Aorta (tissue), 5 donors: ENCODE results near the gene STRN. TPM values are rescaled to one million over a fixed set of nuclear protein-coding genes. Genes with fewer than 3 reads are reported as not detected.
"Not testable (repeated sequence)": the region's sequence is repeated elsewhere in the genome, so short reads cannot be mapped to it uniquely, and the experiment has no call there.

Experiments
- ATAC-seq: fragments of 200-7000 bp; cut with Tn5 transposase; one replicate; pipeline ENCODE4 v1.9.1; 2022; ENCODE audit warnings: moderate library complexity; ENCODE audit not compliant: low FRiP score
- DNase-seq, 2 donors: peaks; one replicate each; pipeline ENCODE4 v3.0.0-alpha.2; 2020
- H3K27ac ChIP-seq, 2 donors: one replicate each; pipeline ENCODE4 v1.5.1; 2013; ENCODE audit warnings: low read length in 2 of 2, mild to moderate bottlenecking in 2 of 2, moderate library complexity in 2 of 2, control low read depth in 1 of 2, inconsistent platforms in 1 of 2, low read depth in 1 of 2
- H3K27me3 ChIP-seq, 2 donors: one replicate each; pipeline ENCODE4 v1.6.1; 2013; ENCODE audit warnings: control low read depth in 1 of 2, low read length in 1 of 2, mild to moderate bottlenecking in 1 of 2, moderate library complexity in 1 of 2; ENCODE audit not compliant: insufficient read depth in 2 of 2, control insufficient read depth in 1 of 2
- H3K36me3 ChIP-seq, 2 donors: one replicate each; pipeline ENCODE4 v1.6.1; 2013; ENCODE audit warnings: control low read depth in 1 of 2, low read length in 1 of 2, mild to moderate bottlenecking in 1 of 2; ENCODE audit not compliant: insufficient read depth in 2 of 2, control insufficient read depth in 1 of 2
- H3K4me1 ChIP-seq, 2 donors: one replicate each; pipeline ENCODE4 v1.6.1; 2013; ENCODE audit warnings: low read length in 2 of 2, control low read depth in 1 of 2, mild to moderate bottlenecking in 1 of 2, moderate library complexity in 1 of 2; ENCODE audit not compliant: insufficient read depth in 2 of 2, control insufficient read depth in 1 of 2
- H3K4me3 ChIP-seq, 2 donors: one replicate each; pipeline ENCODE4 v1.5.1; 2013; ENCODE audit warnings: low read length in 2 of 2, control low read depth in 1 of 2, mild to moderate bottlenecking in 1 of 2
- H3K9me3 ChIP-seq: one replicate; pipeline ENCODE4 v1.6.1; 2013; ENCODE audit warnings: mild to moderate bottlenecking, low read length; ENCODE audit not compliant: control insufficient read depth
- WGBS, 2 donors: extraction: QIAGEN DNeasy Blood & Tissue Kit; methylation state at CpG; one replicate each; pipeline ENCODE4 v1.1.7; 2013; 5-methylcytosine and 5-hydroxymethylcytosine counted together
- intact Hi-C, 2 donors: fragments of 100-400 bp; cut with DNase I; formaldehyde crosslinking; loops; one replicate each; pipeline versions ENCODE4 v1.14.2 to v1.15.0; 2022
- polyA plus RNA-seq, 2 donors: library from polyadenylated mRNA; stranded (reverse); fragments of 200-250 nt; gene quantifications; one replicate each; pipeline ENCODE4 v1.2.3, GENCODE V29; 2013
- total RNA-seq, 2 donors: library from RNA; stranded (reverse); fragmentation: NEBNext Ultra II Directional; extraction: Animal tissue kit (Norgen Biotek cat#: 25700); gene quantifications; one replicate each; pipeline ENCODE4 v1.2.1, GENCODE V29; 2021
- donor health status: healthy with polysubstance abuse.
- donor health status: Bipolar disorder and iron deficiency.
- donor health status: DM: no; HTN: no; CAD: no.
- donor health status: DM: no; HTN: no; CAD: no.
- donor health status: DM: yes; HTN: yes; CAD: no.

STRN gene
- total and polyA plus RNA-seq, 4 donors: 5.1 to 33.8 (median 18.9) TPM

GRCh38 chr2:36988008-36988407 lies 21.7 kb upstream of the STRN start:
- intact Hi-C loops: no loop called here
- Histone ChIP-seq H3K4me1 (no peaks in the 10 kb centered on the region), H3K4me3 (no peak overlapping the region), H3K9me3 (no peaks in the 10 kb centered on the region), H3K27me3 (no peaks in the 10 kb centered on the region), H3K36me3 (peaks cover 4 to 6% of the 10 kb centered on the region in 2 donors), H3K27ac (no peak overlapping the region)
- DNase-seq: no peak
- no peak for ATAC-seq
- whole genome bisulfite sequencing, 2 donors: 86 to 87% methylated on average over 6 of the region's 6 CpGs

- no peak overlapping the region for H3K27ac ChIP-seq
Observed at GRCh38 chr2:36982467-36982866, 16.1 kb upstream of the STRN start.

DNA sequence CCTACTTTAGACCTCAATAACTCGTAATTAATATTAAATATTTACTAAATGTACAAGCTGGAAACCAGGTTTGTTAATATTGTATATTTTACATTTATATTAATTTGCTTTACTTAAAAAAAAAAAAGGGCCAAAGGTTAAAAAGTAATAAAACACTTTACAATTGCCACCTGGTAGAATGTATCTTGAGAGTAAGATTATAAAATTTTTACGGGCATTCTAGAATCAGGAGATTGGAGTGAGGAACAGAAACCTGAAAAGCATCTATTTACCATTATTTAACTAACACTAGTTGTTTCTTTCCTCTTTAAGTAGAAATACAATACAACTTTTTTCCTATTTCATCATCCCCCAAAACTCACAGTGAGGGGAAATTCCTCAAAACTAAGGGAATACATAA lies 15.6 kb upstream of the STRN start:
- H3K27me3 ChIP-seq: no peaks in the 10 kb centered on the region
- ATAC-seq (no peak), DNase-seq (no peak)
- H3K9me3 ChIP-seq: no peaks in the 10 kb centered on the region
- no peak overlapping the region for H3K4me3 ChIP-seq
- peaks cover 2 to 4% of the 10 kb centered on the region in 2 donors for H3K36me3 ChIP-seq
- no peak overlapping the region for H3K27ac ChIP-seq
- no peaks in the 10 kb centered on the region for H3K4me1 ChIP-seq
- intact Hi-C loops: no loop called here
- 92 to 95% methylated on average over 2 of the region's 2 CpGs for WGBS, 2 donors

More at GRCh38 chr2:36982467-36982866, 16.1 kb upstream of the STRN start:
- intact Hi-C loops: no loop called here
- ATAC-seq: no peak
- Histone ChIP-seq H3K36me3 (peaks cover 2 to 4% of the 10 kb centered on the region in 2 donors), H3K9me3 (no peaks in the 10 kb centered on the region), H3K27me3 (no peaks in the 10 kb centered on the region), H3K4me3 (no peak overlapping the region), H3K4me1 (no peaks in the 10 kb centered on the region)
- no peak for DNase-seq
- WGBS, 2 donors: 86 to 98% methylated on average over 3 of the region's 3 CpGs

DNA sequence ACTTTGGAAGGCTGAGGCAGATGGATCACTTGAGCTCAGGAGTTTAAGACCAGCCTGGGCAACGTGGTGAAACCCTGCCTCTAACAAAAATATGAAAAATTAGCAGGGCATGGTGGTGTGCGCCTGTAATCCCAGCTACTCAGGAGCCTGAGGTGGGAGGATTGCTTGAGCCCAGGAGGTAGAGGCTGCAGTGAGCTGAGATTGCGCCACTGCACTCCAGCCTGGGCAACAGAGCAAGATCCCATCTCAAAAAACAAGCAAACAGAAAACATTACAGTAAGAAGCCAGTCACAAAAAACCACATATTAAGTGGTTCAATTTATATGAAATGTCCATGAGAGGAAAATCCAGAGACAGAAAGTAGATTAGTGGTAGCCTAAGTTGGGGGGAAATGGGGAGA lies 12.7 kb upstream of the STRN start:
- H3K36me3 ChIP-seq, H3K4me1 ChIP-seq, DNase-seq, H3K4me3 ChIP-seq, ATAC-seq, intact Hi-C loops, H3K27ac ChIP-seq, H3K9me3 ChIP-seq, H3K27me3 ChIP-seq: not testable (repeated sequence)
- 94 to 95% methylated on average over 3 of the region's 3 CpGs for WGBS, 2 donors

DNA sequence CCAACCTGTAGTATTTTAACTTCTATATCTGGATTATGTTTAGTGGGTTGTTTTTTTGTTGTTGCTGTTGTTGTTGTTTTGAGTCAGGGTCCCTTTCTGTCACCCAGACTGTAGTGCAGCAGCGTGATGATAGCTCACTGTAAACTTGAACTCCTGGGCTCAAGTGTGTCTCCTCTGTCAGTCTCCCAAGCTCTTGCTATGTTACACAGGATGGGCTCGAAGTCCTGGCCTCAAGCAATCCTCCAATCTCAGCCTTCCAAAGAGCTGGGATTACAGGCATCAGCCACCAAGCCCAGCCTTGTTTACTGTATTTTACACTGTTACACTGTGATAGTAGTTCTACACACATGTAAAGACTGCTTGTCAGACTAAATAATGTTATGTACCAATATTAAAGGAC lies 9.7 kb upstream of the STRN start:
- H3K27me3 ChIP-seq: no peaks in the 10 kb centered on the region
- no peak for ATAC-seq
- DNase-seq: no peak
- H3K4me3 ChIP-seq: no peak overlapping the region
- H3K27ac ChIP-seq: no peak overlapping the region
- H3K36me3 ChIP-seq: peaks cover 0 to 1% of the 10 kb centered on the region in 2 donors
- H3K4me1 ChIP-seq: no peaks in the 10 kb centered on the region
- H3K9me3 ChIP-seq: no peaks in the 10 kb centered on the region
- 75 to 88% methylated on average over 2 of the region's 2 CpGs for whole genome bisulfite sequencing, 2 donors
- intact Hi-C loops: no loop called here

GRCh38 chr2:36975306-36975705 lies 9.0 kb upstream of the STRN start:
- no peaks in the 10 kb centered on the region for H3K4me1 ChIP-seq
- 87 to 89% methylated on average over 8 of the region's 8 CpGs for WGBS, 2 donors
- H3K36me3 ChIP-seq: peaks cover 0 to 1% of the 10 kb centered on the region in 2 donors
- no peak overlapping the region for H3K4me3 ChIP-seq
- H3K27ac ChIP-seq: no peak overlapping the region
- H3K27me3 ChIP-seq: no peaks in the 10 kb centered on the region
- H3K9me3 ChIP-seq: no peaks in the 10 kb centered on the region
- ATAC-seq (no peak), DNase-seq (no peak)
- intact Hi-C loops: no loop called here

GRCh38 chr2:36973320-36973719 lies 7.0 kb upstream of the STRN start:
- 73 to 78% methylated on average over 2 of the region's 2 CpGs for WGBS, 2 donors
- ATAC-seq (no peak), DNase-seq (no peak)
- Histone ChIP-seq H3K27ac (no peak overlapping the region), H3K27me3 (no peaks in the 10 kb centered on the region), H3K4me1 (no peaks in the 10 kb centered on the region), H3K4me3 (no peak overlapping the region), H3K9me3 (no peaks in the 10 kb centered on the region), H3K36me3 (no peaks in the 10 kb centered on the region)
- intact Hi-C loops: no loop called here

DNA sequence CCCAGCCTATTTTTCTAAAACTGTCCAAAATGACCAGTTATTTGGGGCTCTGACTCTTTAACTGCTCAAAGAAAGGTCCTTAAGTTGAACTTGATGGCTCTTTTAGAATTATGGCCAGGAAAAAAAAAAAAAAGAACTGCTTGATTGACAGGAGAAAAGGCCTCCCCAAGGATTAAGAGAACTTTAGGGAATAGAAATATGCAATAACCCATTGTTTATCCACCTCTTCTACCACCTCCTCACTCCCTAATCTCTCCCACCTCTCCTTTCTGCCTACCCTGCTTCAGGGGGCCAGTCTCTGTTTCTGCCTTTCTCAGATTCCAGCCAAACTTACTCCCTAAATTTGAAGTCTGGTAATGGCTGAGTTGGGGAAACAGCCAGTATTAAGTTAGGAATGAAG lies 5.7 kb upstream of the STRN start:
- Histone ChIP-seq H3K4me3 (no peak overlapping the region), H3K27me3 (no peaks in the 10 kb centered on the region), H3K27ac (no peak overlapping the region), H3K4me1 (no peaks in the 10 kb centered on the region), H3K9me3 (no peaks in the 10 kb centered on the region), H3K36me3 (no peaks in the 10 kb centered on the region)
- no peak for DNase-seq
- no peak for ATAC-seq
- intact Hi-C loops: no loop called here

DNA sequence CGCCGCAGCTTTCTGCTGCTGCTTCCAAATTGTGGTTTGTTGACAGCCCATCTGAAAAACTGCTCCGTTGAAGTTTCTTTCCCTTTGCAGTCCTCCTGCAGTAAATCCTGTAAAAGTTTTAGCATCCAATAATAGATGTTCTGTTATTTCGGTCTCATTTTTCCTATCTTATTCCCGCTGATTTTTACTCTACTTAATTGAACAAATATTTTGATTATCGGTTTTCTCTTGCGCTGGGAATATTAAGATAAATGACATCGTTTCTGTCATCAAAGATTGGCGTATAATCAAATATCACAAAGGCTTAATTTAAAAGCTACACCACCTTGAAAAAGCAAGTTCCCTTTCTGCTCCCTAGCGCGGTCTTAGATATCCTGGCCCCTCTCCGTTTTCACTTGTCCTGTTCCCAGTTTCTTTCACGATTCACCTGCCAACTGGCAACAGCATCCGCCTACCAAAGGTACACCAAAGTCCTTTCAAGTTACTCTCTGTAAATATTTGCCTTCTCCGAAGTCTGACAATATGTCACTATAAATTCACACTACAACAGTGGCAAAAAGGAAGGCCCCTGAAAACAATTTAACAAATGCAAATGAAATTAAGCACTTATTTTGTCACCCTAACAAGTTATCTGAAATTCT lies 1.0 kb upstream of the STRN start:
- Histone ChIP-seq H3K9me3 (no peaks in the 10 kb centered on the region), H3K4me3 (peak overlapping the region; percentile 28 to 37), H3K36me3 (no peaks in the 10 kb centered on the region), H3K27me3 (no peaks in the 10 kb centered on the region), H3K27ac (peak overlapping the region in 1 of 2 donors; percentile 12), H3K4me1 (peaks cover 0 to 4% of the 10 kb centered on the region in 2 donors)
- whole genome bisulfite sequencing, 2 donors: 23 to 29% methylated on average over 15 of the region's 15 CpGs
- ATAC-seq (no peak), DNase-seq (no peak)
- intact Hi-C loops: no loop called here
